AG09309 (cell line): Measurements from ENCODE around the gene SEMA6D.

Source experiments
- DNase-seq: peaks from one replicate; pipeline ENCODE4 v3.0.0-alpha.2; 2010; ENCODE audit warnings: low read depth
- H3K4me3 ChIP-seq: 2 replicates; pipeline ENCODE4 v1.5.1; 2011; ENCODE audit warnings: mild to moderate bottlenecking, low read depth, low read length, moderate library complexity; ENCODE audit not compliant: control insufficient read depth
- TF ChIP-seq, protein P1 (sequence below): IDR thresholded peaks from 2 replicates; pipeline ENCODE4 v1.5.1; 2011; ENCODE audit warnings: mild to moderate bottlenecking, low read depth, low read length, inconsistent platforms; ENCODE audit not compliant: insufficient read depth, control insufficient read depth; ENCODE audit errors: missing control alignments

Gene SEMA6D

DNA sequence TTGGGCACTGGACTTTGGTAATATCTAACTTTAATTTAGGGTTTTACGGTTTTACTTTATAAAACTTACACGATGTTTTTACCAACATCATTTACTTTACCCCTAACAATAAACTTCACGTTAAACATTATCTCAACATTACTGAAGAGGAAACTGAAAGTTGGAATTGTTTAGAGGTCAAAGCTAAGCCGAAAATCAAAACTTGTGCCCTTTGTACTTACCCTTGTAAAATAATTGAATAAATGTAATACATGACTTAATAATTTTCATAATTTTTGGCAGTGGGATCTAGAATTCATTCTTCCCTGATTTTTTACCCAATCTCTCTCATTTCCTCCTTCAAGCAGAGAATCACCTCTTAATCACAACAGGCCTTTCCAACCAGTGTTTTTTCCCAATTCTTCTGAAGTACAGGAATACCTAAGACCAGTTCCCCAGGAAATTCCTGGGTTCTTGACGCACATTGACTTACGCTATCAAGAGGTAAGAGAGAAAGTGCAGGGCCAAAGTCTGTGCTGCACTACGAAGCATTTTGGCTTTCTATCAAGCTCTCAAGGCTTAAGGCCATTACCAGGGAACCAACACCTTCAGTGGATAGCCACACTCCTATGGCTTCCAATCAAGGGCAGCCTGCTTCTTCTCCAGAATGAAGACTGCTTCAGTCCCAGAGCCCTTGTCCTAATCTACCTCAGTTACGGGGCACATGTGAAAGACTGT is 11.9 kb upstream of the SEMA6D start:
- TF ChIP-seq, protein P1, sequence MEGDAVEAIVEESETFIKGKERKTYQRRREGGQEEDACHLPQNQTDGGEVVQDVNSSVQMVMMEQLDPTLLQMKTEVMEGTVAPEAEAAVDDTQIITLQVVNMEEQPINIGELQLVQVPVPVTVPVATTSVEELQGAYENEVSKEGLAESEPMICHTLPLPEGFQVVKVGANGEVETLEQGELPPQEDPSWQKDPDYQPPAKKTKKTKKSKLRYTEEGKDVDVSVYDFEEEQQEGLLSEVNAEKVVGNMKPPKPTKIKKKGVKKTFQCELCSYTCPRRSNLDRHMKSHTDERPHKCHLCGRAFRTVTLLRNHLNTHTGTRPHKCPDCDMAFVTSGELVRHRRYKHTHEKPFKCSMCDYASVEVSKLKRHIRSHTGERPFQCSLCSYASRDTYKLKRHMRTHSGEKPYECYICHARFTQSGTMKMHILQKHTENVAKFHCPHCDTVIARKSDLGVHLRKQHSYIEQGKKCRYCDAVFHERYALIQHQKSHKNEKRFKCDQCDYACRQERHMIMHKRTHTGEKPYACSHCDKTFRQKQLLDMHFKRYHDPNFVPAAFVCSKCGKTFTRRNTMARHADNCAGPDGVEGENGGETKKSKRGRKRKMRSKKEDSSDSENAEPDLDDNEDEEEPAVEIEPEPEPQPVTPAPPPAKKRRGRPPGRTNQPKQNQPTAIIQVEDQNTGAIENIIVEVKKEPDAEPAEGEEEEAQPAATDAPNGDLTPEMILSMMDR = no peak
- no peak for DNase-seq
- no peak overlapping the region for H3K4me3 ChIP-seq

DNA sequence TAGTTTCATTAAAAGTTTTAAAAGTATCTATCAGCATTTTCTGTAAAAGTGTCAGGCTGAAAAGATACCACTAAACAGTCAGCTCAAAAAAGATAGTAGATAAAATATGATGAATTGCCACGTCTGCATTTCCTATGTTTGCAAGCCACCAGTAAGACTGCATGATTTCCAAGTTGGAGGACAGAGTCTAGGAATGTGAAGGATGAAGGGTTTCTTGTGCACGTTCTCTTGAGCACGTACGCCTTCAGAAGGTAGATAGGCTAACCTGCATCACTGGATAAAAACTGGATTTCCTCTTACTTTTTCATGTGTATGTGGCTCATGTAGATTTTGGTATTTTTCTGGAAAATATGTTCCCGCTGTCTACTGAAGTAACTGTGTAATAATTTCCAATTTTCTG is 9.9 kb upstream of the SEMA6D start:
- no peak for DNase-seq
- TF ChIP-seq, protein P1 = no peak

DNA sequence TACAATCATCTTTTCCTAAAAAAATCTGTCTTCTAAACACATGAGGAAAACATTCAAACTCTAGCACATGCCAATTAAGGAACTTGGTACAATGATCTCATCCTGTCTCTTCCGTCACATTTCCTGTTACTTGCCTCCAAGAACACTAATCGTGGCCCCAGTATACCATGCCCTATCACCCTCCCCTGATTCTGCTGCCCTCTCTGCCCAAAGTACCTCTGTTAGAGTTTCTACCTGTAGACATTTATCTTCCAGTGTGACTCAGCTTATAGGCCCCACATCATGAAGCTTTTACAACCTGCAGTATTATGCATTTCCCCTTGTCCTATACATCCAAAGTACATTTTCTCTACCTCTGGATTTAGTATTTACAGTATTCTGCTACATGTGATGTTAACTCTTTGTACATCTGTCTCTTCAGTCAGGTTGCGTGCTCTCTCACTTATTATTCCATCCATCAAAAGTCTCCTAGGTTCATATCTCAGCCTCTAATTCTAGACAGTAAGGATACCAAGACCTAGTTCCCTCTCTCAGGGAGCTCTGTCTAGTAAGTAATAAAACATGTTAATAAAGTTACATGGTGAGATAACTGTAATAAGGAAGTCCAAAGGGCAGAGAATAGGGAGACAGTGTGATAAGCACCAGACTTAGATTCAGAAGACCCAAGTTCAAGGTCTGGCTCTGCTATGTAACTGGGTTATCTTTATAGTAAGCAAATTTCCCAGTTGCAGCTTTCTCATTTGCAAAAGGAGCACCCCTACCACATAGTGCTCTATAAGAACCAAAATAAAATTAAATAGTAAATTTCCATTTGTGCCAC is 8.9 kb upstream of the SEMA6D start:
- H3K4me3 ChIP-seq = no peak overlapping the region
- TF ChIP-seq, protein P1 = no peak
- DNase-seq = no peak

More for the DNA sequence above, 9.9 kb upstream of the SEMA6D start:
- no peak overlapping the region for H3K4me3 ChIP-seq

DNA sequence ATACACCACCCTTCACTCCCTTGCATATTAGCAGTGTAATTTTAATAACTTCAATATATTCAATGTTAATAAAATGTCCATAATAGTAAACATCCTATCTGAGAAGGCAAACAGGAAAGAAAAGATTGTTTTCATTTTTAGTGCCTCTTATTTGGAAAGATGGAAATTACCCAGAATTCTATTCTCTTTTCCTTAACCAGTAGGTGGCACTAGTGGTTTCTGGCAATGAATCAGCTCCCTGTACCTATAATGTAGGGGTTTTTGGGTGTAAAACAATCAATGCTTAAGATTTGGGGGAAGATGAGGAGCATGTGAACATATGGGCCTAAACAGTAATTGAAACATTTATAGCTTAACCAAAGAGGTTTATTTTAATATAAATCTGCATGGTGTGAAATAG is 5.7 kb upstream of the SEMA6D start:
- DNase-seq = no peak
- no peak overlapping the region for H3K4me3 ChIP-seq
- TF ChIP-seq, protein P1 = peak; percentile 67

DNA sequence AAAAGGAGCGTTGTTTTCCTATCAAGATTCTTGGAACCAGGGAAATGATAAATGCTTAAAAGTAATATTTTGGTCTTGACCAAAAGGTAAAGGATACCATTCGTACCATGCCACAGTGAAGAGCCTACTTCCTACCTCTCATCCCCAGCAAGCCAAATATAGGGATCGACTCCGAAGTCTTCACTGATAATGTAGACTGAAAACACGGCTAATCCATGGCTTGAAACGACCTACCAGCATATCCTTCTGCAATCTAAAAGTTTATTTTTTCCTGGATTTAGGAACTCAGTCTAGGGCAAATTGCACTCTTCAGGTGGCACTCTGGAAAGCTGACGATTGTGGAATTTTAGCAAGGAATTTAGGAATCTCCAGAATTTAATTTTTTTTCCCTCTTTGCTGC is 1.9 kb upstream of the SEMA6D start:
- no peak for DNase-seq
- TF ChIP-seq, protein P1 = no peak
- H3K4me3 ChIP-seq = no peak overlapping the region

DNA sequence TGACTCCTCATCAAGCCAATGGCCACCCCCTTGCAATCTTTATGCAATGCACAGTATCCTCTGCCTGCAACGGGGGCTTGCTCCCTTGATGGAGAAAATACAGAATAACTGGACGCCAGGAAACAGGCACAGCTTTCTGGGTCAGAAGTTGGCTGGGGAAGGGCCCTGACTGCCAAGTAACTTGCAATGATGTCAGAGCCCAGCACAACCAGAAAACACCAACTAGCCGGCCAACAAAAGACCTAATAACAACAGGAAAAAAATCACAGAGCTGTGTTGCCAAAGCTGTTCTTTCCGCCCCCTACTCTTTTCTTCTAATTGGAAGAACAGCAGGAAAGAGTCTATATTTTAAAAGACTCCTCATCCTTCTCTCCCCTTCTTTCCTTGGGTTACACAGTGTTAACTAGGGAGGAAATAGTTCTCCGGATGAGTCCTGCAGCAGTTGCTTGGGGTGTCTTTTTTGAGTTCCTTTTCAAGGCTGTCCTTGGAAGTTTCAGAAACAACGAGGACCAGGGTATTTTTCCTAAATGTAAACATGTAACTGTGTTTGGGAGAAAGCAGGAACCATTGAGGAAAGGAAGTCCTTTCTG is 1.4 kb upstream of the SEMA6D start:
- no peak overlapping the region for H3K4me3 ChIP-seq
- TF ChIP-seq, protein P1 = no peak
- DNase-seq = no peak
